ENCODE data around the gene CISH. TPM values are rescaled to one million over a fixed set of nuclear protein-coding genes. Genes with fewer than 3 reads are reported as not detected.

CISH gene
- total and polyA plus RNA-seq, 2 donors from 2014 or later: 30.8 to 59.4 TPM

GRCh38 chr3:50656417-50657195 lies 45.0 kb upstream of the CISH start:
- DNase-seq (peak in 1 of 5 donors; percentile 25), FAIRE-seq (no peak)
- intact Hi-C loops (cut with DNase I): no loop called here
- Histone ChIP-seq H3K27me3 (ENCODE audit: control insufficient read depth, insufficient read depth, low read length) (no peaks in the 10 kb centered on the region), H3K9ac (ENCODE audit: low read length in 3 of 3) (no peak overlapping the region), H3K27ac (ENCODE audit: low read depth in 2 of 2, low read length in 2 of 2) (no peak overlapping the region), H3K4me3 (ENCODE audit: low read length in 3 of 3) (no peak overlapping the region), H3K9me3 (ENCODE audit: control insufficient read depth in 2 of 3, insufficient read depth in 1 of 3, low read length in 3 of 3) (no peaks in the 10 kb centered on the region), H3K4me1 (ENCODE audit: control insufficient read depth in 2 of 3, insufficient read depth in 2 of 3, low read depth in 1 of 3, low read length in 3 of 3) (no peaks in the 10 kb centered on the region), H3K36me3 (ENCODE audit: control insufficient read depth in 2 of 3, insufficient read depth in 3 of 3, low read length in 3 of 3) (no peaks in the 10 kb centered on the region)
- no peak for TF ChIP-seq CTCF (IDR thresholded peaks at IDR 0.05; ENCODE audit: borderline replicate concordance, extremely low read depth, insufficient read depth)

DNA sequence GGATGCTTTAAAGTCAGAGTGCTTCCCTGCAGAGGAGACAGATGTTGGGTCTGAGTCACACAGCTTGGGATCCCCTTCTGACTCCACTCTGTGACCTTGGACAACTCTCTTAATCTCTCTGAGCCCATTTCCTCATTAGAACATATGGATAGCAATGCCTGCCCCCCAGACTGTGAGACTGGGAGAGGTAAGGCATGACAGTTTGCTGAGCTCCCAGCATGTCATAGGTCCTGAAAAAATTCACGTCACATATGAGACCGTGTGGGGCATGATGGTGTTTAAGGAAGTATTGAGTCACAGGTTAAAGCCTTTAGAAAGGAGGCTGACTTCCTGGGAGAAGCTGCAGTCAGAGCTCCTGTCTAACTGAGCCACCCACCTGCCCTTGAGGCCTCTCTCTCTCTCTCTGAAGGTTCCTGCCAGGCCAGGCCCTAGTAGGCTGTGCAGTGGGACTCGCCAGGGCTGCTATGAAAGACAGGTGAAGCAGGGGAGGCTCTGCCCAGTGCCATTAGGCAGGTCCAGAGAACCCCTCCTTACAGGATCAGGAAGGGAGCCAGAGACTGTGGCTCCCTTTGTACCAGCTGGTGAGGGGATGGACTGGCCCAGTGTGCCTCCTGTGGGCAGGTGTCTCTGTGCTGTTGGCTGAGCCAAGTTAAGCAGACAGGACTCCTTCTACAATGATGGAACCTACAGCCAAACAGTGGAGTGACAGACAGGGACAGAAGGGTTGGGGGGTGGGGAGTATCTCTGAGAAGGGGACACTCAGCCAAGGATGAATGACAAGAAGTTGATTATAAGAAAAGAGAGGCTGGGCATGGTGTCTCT lies 43.6 kb upstream of the CISH start:
- no peak for FAIRE-seq
- Histone ChIP-seq H3K27ac (ENCODE audit: low read depth in 2 of 2, low read length in 2 of 2) (no peak overlapping the region), H3K4me3 (ENCODE audit: low read length in 3 of 3) (no peak overlapping the region), H3K9ac (ENCODE audit: low read length in 3 of 3) (no peak overlapping the region), H3K9me3 (ENCODE audit: control insufficient read depth in 2 of 3, insufficient read depth in 1 of 3, low read length in 3 of 3) (no peaks in the 10 kb centered on the region), H3K36me3 (ENCODE audit: control insufficient read depth in 2 of 3, insufficient read depth in 3 of 3, low read length in 3 of 3) (no peaks in the 10 kb centered on the region), H3K4me1 (ENCODE audit: control insufficient read depth in 2 of 3, insufficient read depth in 2 of 3, low read depth in 1 of 3, low read length in 3 of 3) (no peaks in the 10 kb centered on the region), H3K27me3 (ENCODE audit: control insufficient read depth, insufficient read depth, low read length) (no peaks in the 10 kb centered on the region)
- intact Hi-C loops (cut with DNase I): no loop called here
- DNase-seq: no peak
- no peak for TF ChIP-seq CTCF (IDR thresholded peaks at IDR 0.05; ENCODE audit: borderline replicate concordance, extremely low read depth, insufficient read depth)

- H3K4me1 ChIP-seq (ENCODE audit: control insufficient read depth in 2 of 3, insufficient read depth in 2 of 3, low read depth in 1 of 3, low read length in 3 of 3): no peaks in the 10 kb centered on the region
- no peak overlapping the region for H3K9ac ChIP-seq (ENCODE audit: low read length in 3 of 3)
- no peaks in the 10 kb centered on the region for H3K36me3 ChIP-seq (ENCODE audit: control insufficient read depth in 2 of 3, insufficient read depth in 3 of 3, low read length in 3 of 3)
- no peak for TF ChIP-seq CTCF (IDR thresholded peaks at IDR 0.05; ENCODE audit: borderline replicate concordance, extremely low read depth, insufficient read depth)
- intact Hi-C loops (cut with DNase I): no loop called here
- DNase-seq (no peak), FAIRE-seq (no peak)
- H3K27me3 ChIP-seq (ENCODE audit: control insufficient read depth, insufficient read depth, low read length): no peaks in the 10 kb centered on the region
- no peak overlapping the region for H3K27ac ChIP-seq (ENCODE audit: low read depth in 2 of 2, low read length in 2 of 2)
- no peak overlapping the region for H3K4me3 ChIP-seq (ENCODE audit: low read length in 3 of 3)
- H3K9me3 ChIP-seq (ENCODE audit: control insufficient read depth in 2 of 3, insufficient read depth in 1 of 3, low read length in 3 of 3): no peaks in the 10 kb centered on the region
These were observed 42.5 kb upstream of the CISH start for GRCh38 chr3:50653937-50654595.

Measured in kidney (tissue), 14 donors.